Mesothelial cell of epicardium (in vitro differentiated cells): ENCODE measurements around the gene BPTF. TPM values are rescaled to one million over a fixed set of nuclear protein-coding genes. Genes with fewer than 3 reads are reported as not detected.
"Not testable (repeated sequence)": the region's sequence is repeated elsewhere in the genome, so short reads cannot be mapped to it uniquely, and the experiment has no call there.

Experiments used
- DNase-seq, 2 experiments: peaks; one replicate each; pipeline ENCODE4 v3.0.0; 2021; ENCODE audit warnings: low spot score in 2 of 2; ENCODE audit not compliant: unreplicated experiment in 2 of 2
- H3K27ac Mint-ChIP-seq: 2 replicates; pipeline ENCODE4 v1.8.0; 2021; ENCODE audit warnings: mixed read lengths
- H3K27me3 Mint-ChIP-seq: 2 replicates; pipeline ENCODE4 v1.8.0; 2021; ENCODE audit warnings: low read depth, mixed read lengths
- H3K36me3 Mint-ChIP-seq: 2 replicates; pipeline ENCODE4 v1.8.0; 2021; ENCODE audit warnings: mixed read lengths
- H3K4me1 Mint-ChIP-seq: 2 replicates; pipeline ENCODE4 v1.8.0; 2021; ENCODE audit warnings: mixed read lengths
- H3K4me3 Mint-ChIP-seq: 2 replicates; pipeline ENCODE4 v1.8.0; 2021; ENCODE audit warnings: mild to moderate bottlenecking, moderate library complexity, mixed read lengths
- H3K9me3 Mint-ChIP-seq: 2 replicates; pipeline ENCODE4 v1.8.0; 2021; ENCODE audit warnings: mixed read lengths
- CTCF ChIP-seq: fragments of 200-600 bp; sonication (generic); IDR thresholded peaks from one replicate; pipeline ENCODE4 v1.5.0; 2021; ENCODE audit warnings: antibody characterized with exemption; ENCODE audit not compliant: unreplicated experiment
- total RNA-seq: library from RNA; stranded (reverse); gene quantifications from 3 replicates; pipeline ENCODE4 v1.2.1, GENCODE V29; 2021

The BPTF gene
- total RNA-seq, 1 donor from 2014 or later, result 172 TPM

GRCh38 chr17:67818110-67819002 lies 6.9 kb upstream of the BPTF start:
- no peak for TF ChIP-seq CTCF

DNA sequence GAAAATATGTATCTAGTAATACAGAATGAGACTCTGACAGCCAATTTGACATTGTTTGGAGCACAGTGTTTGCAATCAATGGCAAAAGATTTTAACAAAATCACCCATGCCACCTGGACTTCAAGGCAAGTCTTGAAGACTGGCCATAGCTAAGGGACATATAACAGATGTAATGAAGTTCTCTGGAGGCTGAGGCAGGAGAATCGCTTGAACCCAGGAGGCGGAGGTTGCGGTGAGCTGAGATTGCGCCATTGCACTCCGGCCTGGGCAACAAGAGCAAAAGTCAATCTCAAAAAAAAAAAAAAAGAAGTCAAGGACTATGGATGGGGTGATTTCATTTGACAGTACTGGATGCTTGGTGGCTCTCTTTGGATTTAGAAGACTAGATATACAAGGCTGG lies 5.6 kb upstream of the BPTF start:
- no peak overlapping the region for H3K27ac Mint-ChIP-seq
- H3K27me3 Mint-ChIP-seq, result peaks cover 8% of the 10 kb centered on the region
- H3K4me3 Mint-ChIP-seq, result no peak overlapping the region
- no peak for DNase-seq
- no peaks in the 10 kb centered on the region for H3K9me3 Mint-ChIP-seq
- no peak for TF ChIP-seq CTCF
- peaks cover 2% of the 10 kb centered on the region for H3K4me1 Mint-ChIP-seq
- H3K36me3 Mint-ChIP-seq, result no peaks in the 10 kb centered on the region

More at GRCh38 chr17:67818110-67819002, 6.9 kb upstream of the BPTF start:
- no peak overlapping the region for H3K27ac Mint-ChIP-seq
- H3K27me3 Mint-ChIP-seq, result peaks cover under 1% of the 10 kb centered on the region
- no peaks in the 10 kb centered on the region for H3K9me3 Mint-ChIP-seq
- no peaks in the 10 kb centered on the region for H3K36me3 Mint-ChIP-seq
- no peak for DNase-seq
- no peak overlapping the region for H3K4me3 Mint-ChIP-seq
- H3K4me1 Mint-ChIP-seq, result no peaks in the 10 kb centered on the region

DNA sequence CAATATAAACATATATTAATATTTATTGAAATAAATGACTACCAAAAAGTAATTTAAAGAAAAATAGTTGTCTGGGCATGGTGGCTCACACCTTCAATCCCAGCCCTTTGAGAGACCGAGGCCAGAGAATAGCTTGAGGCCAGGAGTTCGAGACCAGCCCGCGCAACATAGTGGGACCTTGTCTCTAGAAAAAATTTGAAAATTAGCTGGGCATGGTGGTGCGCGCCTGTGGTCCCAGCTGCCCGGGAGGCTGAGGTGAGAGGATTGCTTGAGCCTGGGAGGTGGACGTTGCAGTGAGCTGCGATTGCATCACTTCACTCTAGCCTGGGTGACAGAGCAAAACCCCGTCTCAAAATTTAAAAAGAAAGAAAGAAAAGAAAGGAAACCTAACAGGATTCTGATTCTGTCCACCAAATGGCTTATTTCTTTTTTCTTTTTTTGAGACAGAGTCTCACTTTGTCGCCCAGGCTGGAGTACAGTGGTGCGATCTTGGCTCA lies 3.4 kb upstream of the BPTF start:
- peaks cover 8% of the 10 kb centered on the region for H3K27me3 Mint-ChIP-seq
- no peak for TF ChIP-seq CTCF
- H3K27ac Mint-ChIP-seq, result no peak overlapping the region
- no peak overlapping the region for H3K4me3 Mint-ChIP-seq
- no peaks in the 10 kb centered on the region for H3K36me3 Mint-ChIP-seq
- no peak for DNase-seq
- peaks cover 3% of the 10 kb centered on the region for H3K4me1 Mint-ChIP-seq
- H3K9me3 Mint-ChIP-seq, result no peaks in the 10 kb centered on the region

DNA sequence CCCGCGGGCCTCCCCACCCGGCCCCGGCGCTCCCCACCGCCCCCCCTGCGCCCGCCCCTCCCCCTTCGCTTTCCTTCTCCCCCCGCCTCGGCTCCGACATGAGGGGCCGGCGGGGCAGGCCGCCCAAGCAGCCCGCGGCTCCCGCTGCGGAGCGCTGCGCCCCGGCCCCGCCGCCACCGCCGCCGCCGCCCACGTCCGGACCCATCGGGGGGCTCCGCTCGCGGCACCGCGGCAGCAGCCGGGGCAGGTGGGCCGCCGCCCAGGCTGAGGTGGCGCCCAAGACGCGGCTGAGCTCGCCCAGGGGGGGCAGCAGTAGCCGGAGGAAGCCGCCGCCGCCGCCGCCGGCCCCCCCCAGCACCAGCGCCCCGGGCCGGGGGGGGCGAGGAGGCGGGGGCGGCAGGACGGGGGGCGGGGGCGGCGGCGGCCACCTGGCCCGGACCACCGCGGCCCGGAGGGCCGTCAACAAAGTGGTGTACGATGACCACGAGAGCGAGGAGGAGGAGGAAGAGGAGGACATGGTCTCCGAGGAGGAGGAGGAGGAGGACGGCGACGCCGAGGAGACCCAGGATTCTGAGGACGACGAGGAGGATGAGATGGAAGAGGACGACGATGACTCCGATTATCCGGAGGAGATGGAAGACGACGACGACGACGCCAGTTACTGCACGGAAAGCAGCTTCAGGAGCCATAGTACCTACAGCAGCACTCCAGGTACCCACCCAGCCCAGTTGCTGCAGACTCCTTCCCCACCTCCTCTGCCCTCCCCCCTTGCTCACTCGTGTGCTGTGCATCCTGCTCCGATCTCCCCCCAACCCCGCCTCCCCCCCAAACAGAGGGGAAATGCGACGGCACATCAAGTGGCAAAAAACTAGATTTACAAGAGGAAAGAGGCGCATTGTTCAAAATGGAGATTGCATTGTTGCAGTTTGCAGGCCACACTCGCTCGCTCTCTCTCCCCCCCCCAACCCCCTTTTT lies 611 bp downstream of the BPTF start:
- H3K9me3 Mint-ChIP-seq, result not testable (repeated sequence)
- Mint-ChIP-seq H3K27ac (peak overlapping the region; percentile 97), H3K4me3 (peak overlapping the region; percentile 95)

GRCh38 chr17:67829331-67829730 lies 4.0 kb downstream of the BPTF start:
- Mint-ChIP-seq H3K9me3 (no peaks in the 10 kb centered on the region), H3K36me3 (peaks cover 6% of the 10 kb centered on the region), H3K27me3 (peaks cover 4% of the 10 kb centered on the region), H3K4me1 (peaks cover 42% of the 10 kb centered on the region), H3K4me3 (peak overlapping the region; percentile 95), H3K27ac (peak overlapping the region; percentile 83)
- DNase-seq, result no peak
- no peak for TF ChIP-seq CTCF

More for the DNA sequence above, 611 bp downstream of the BPTF start:
- not testable (repeated sequence) for H3K27me3 Mint-ChIP-seq, H3K36me3 Mint-ChIP-seq
- peaks cover 37% of the 10 kb centered on the region for H3K4me1 Mint-ChIP-seq
- peak; percentile 24 to 58 for DNase-seq
